Gastrocnemius medialis (tissue), 4 donors: ENCODE measurements around the gene ZDHHC4. TPM values are rescaled to one million over a fixed set of nuclear protein-coding genes. Genes with fewer than 3 reads are reported as not detected.

Experiments
- ATAC-seq, 2 donors: fragments of 150-250 bp; one replicate each; pipeline ENCODE4 v1.9.1; 2016
- DNase-seq, 2 donors: peaks; one replicate each; pipeline ENCODE4 v3.0.0-alpha.2; 2019
- H3K27ac ChIP-seq, 4 donors: fragments of 200-600 bp; sonication (generic); 1 replicate in 1 of 4; 2 replicates in 3 of 4; pipeline ENCODE4 v1.5.1; 2016 to 2018; ENCODE audit warnings: mild to moderate bottlenecking in 2 of 4, moderate library complexity in 1 of 4
- H3K27me3 ChIP-seq, 3 donors: fragments of 200-600 bp; sonication (generic) in 2 of 3; 1 replicate in 1 of 3; 2 replicates in 2 of 3; pipeline versions ENCODE4 v1.5.1 to v1.6.0; 2016 to 2019; ENCODE audit warnings: mild to moderate bottlenecking in 1 of 3, moderate library complexity in 1 of 3
- H3K36me3 ChIP-seq, 2 donors: fragments of 200-600 bp; sonication (generic) in 1 of 2; one replicate each; pipeline ENCODE4 v1.5.1; 2017 to 2018
- H3K4me1 ChIP-seq, 2 donors: fragments of 200-600 bp; sonication (generic) in 1 of 2; one replicate each; pipeline ENCODE4 v1.5.1; 2016 to 2017; ENCODE audit warnings: mild to moderate bottlenecking in 2 of 2
- H3K4me3 ChIP-seq, 4 donors: fragments of 200-600 bp; sonication (generic) in 3 of 4; 1 replicate in 1 of 4; 2 replicates in 3 of 4; pipeline ENCODE4 v1.5.1; 2016 to 2019; ENCODE audit warnings: mild to moderate bottlenecking in 2 of 4
- H3K9me3 ChIP-seq, 3 donors: fragments of 200-600 bp; sonication (generic) in 2 of 3; 1 replicate in 1 of 3; 2 replicates in 2 of 3; pipeline ENCODE4 v1.5.1; 2016 to 2019
- CTCF ChIP-seq, 5 experiments: fragments of 450-650 bp in 3 of 5; fragments of 200-600 bp in 2 of 5; sonication (generic) in 2 of 5; IDR thresholded peaks in 4 of 5; conservative IDR thresholded peaks in 1 of 5; 1 replicate in 4 of 5; 2 replicates in 1 of 5; pipeline ENCODE4 v1.5.1; 2016 to 2019; ENCODE audit warnings: antibody characterized with exemption in 5 of 5, mild to moderate bottlenecking in 3 of 5, moderate library complexity in 3 of 5
- POLR2A ChIP-seq, 2 donors: fragments of 450-650 bp; IDR thresholded peaks; one replicate each; pipeline ENCODE4 v1.6.1; 2017; ENCODE audit warnings: antibody characterized with exemption in 2 of 2, mild to moderate bottlenecking in 2 of 2, moderate library complexity in 2 of 2
- in situ Hi-C, 4 donors: fragments of 200-750 bp; cut with MboI; loops; one replicate each; pipeline versions ENCODE4 v1.15.0 to v1.8.0; 2017; ENCODE audit warnings: low sequenced_read_pairs in 4 of 4
- intact Hi-C: fragments of 100-400 bp; cut with DNase I; formaldehyde crosslinking; loops from one replicate; pipeline ENCODE4 v1.15.1; 2023; ENCODE audit warnings: low total_unique reads
- total RNA-seq, 4 donors: library from RNA; depleted of rRNA; stranded (reverse); fragments of >200 nt; gene quantifications; one replicate each; pipeline versions ENCODE4 v1.1.0 to v1.2.3, GENCODE V29; 2016

Gene ZDHHC4
- total RNA-seq, 4 donors from 2014 or later, result 52.7 to 88.6 (median 70.5) TPM

DNA sequence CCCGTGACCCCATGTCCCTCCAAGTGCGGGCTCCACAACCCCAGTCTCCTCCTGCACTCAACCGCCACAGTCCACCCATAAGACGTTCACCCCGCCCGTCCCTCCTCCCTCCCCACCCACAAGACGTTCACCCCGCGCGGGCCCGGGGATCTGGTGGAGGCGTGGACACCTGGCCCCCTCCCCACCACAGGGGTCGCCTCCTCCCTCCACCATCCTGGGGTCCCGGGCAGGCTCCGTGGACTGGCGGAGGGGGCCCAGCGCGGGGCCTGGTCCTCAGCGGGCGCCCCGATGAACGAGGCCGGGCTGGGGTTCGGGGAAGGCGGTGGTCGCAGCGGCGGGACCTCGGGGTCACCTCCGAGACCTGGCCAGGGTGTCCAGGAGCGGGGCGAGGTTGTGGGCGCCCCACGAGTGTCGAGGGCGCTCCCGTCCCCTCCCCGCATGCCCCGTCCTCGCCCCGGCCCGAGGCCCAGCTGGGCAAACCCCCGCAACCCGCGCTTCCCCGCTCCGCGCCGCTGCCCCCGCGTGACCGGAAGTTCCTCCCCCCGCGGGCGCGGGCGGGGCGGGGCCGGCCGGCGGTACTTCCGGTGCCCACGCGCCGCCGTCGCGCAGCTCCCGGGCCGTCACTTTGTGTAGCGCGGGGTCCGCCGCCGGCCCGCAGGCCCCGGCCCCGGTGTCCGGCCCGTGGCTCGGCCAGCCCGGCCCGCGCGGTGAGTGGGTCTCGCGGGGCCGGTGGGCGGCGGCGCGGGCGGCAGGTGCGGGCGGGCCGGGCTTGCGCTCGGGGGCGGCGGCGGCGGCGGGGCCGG, 59.7 kb downstream of the ZDHHC4 start, which contains the start of gene ZNF316:
Gene ZNF316, plus strand, starts transcription at position 578 of the 803 bp plus-strand sequence. CDS start 5,092 bp downstream, outside the sequence.
- peak; percentile 27 to 43 for DNase-seq
- H3K27ac ChIP-seq, result peak within 1 kb of the TSS; percentile 78 to 88 (median 86)
- intact Hi-C loops (loop anchor here (2.0 to 5.0 kb wide), 2 partner anchors 50 to 70 kb away; partner anchors contain the start of gene ZNF12), in situ Hi-C loops (no loop called here)
- peak; percentile 59 to 70 for TF ChIP-seq POLR2A (IDR thresholded peaks at IDR 0.05)
- TF ChIP-seq CTCF (IDR thresholded peaks at IDR 0.05 in 4 of 5, conservative IDR thresholded peaks at IDR 0.05 in 1 of 5), result no peak
- peak within 1 kb of the TSS; percentile 71 to 94 (median 85) for H3K4me3 ChIP-seq
- no peaks in the 10 kb centered on the region for H3K9me3 ChIP-seq
- peaks cover 0 to 11% of the 10 kb centered on the region in 2 donors for H3K36me3 ChIP-seq
- ATAC-seq, result peak; percentile 88
- no peaks in the 10 kb centered on the region for H3K27me3 ChIP-seq
- peaks cover 8 to 20% of the 10 kb centered on the region in 2 donors for H3K4me1 ChIP-seq

DNA sequence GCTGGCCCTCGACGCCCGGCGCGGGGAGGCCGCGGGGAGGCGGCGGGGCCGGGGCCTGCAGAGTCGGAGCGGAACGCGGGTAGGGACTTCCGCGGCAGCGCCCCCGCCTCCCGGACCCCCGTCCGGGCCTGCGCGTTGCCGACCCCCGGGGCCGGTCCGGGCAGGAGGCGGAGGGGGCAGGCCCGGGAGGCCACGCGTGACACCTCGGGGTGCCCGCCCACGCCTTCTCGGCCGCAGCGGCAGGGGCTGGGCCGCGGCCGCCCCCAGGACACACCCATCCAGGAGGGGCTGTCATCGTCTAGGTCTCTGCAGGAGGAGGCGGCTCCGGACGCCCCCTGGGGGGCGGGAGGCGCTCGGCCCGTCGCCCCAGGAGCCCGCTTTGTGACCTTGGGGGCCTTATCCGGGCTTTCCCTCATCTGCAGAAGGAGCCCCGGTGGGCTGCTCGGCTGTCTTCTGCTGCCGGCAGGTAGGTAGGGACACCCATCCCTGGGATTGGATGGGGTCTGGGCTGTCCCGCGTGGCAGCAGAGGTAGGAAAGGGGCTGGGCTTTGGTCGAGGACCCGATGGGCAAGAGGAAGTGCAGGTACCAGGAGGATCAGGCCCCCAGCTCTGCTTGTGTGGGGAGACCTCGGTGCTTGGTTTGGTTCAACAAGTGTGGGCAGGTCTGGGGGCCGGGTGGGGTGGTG, 60.4 kb downstream of the ZDHHC4 start:
- Histone ChIP-seq H3K4me1 (peaks cover 8 to 20% of the 10 kb centered on the region in 2 donors), H3K4me3 (peak overlapping the region; percentile 56 to 79 (median 62)), H3K36me3 (peaks cover 0 to 19% of the 10 kb centered on the region in 2 donors), H3K27me3 (no peaks in the 10 kb centered on the region), H3K9me3 (no peaks in the 10 kb centered on the region), H3K27ac (peak overlapping the region; percentile 44 to 72 (median 58))
- no peak for TF ChIP-seq POLR2A (IDR thresholded peaks at IDR 0.05)
- TF ChIP-seq CTCF (IDR thresholded peaks at IDR 0.05 in 4 of 5, conservative IDR thresholded peaks at IDR 0.05 in 1 of 5), result no peak
- ATAC-seq, result peak; percentile 12 to 21
- intact Hi-C loops, result loop anchor here (2.0 to 5.0 kb wide), 2 partner anchors 50 to 69 kb away; partner anchors contain the start of gene ZNF12
- DNase-seq, result no peak
- in situ Hi-C loops, result no loop called here

Other genes with a start within 250 kb of the ZDHHC4 start
- 10 to 100 TPM; 40.3 to 61.1 (median 50.8) TPM for gene FAM220A, start 228.5 kb upstream of the ZDHHC4 start, total RNA-seq
- gene RAC1, start 202.9 kb upstream of the ZDHHC4 start, total RNA-seq, result 100 to 1,000 TPM in 2 of 4 donors, 10 to 100 TPM in 2; 75.2 to 168 (median 111) TPM
- 10 to 100 TPM; 11.7 to 24.0 (median 16.1) TPM for gene DAGLB, start 129.5 kb upstream of the ZDHHC4 start, total RNA-seq
- gene KDELR2, start 93.3 kb upstream of the ZDHHC4 start, total RNA-seq, result 10 to 100 TPM; 27.5 to 34.2 (median 31.8) TPM
- under 1 TPM in 1 of 4 donors, not detected in 3; 0.13 TPM for gene GRID2IP, start 26.0 kb upstream of the ZDHHC4 start, total RNA-seq
- gene INTS15, start 12.6 kb downstream of the ZDHHC4 start, total RNA-seq, result 10 to 100 TPM; 20.1 to 30.4 (median 26.1) TPM
- gene ZNF853, start 38.2 kb downstream of the ZDHHC4 start, total RNA-seq, result 10 to 100 TPM in 3 of 4 donors, 1 to 10 TPM in 1; 9.5 to 21.6 (median 13.0) TPM
- 10 to 100 TPM; 11.4 to 19.1 (median 18.1) TPM for gene ZNF316, start 59.9 kb downstream of the ZDHHC4 start, total RNA-seq
- 1 to 10 TPM; 4.5 to 8.9 (median 5.3) TPM for gene ZNF12, start 129.5 kb downstream of the ZDHHC4 start, total RNA-seq
- gene RSPH10B2, start 176.6 kb downstream of the ZDHHC4 start, total RNA-seq, result 1 to 10 TPM in 2 of 4 donors, under 1 TPM in 2; 0.09 to 6.4 (median 1.1) TPM
- 10 to 100 TPM in 2 of 4 donors, 1 to 10 TPM in 2; 7.6 to 23.3 (median 13.2) TPM for gene CCZ1B, start 248.8 kb downstream of the ZDHHC4 start, total RNA-seq